ENCODE data around the gene SEMA6A.

Gene SEMA6A

DNA sequence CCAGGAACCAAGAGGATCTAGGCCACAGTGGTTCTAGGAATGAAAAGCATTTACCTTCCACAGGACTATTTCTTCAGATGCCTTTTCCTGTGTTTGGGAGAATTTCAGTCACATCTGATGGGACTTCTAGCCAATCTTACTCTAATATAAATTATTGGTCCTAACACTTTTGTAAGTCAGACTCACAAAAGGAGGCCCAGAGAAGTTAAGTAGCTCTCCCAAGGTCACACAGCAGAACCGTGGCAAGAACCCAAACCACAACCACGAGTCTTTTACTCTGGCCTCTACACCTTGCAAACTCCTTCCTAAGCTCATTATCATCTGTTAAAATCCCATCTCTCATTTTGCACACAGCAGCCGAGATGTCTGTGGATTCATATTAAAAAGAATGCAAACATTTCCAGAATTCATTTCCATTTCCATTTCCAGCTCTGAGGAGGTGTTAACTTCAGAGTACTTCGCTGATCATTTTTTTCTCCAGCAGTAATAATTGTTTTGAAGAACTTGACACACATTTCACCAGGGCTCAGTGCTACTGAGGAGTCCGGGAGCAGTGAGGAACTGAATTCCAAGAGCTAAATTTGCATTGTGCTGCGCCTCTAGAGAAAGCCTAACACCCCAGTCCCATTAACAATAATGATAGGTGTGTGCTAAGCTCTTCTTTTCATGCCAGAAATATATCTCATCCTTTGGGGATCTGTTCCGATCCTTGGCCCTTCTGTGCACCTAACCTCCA is 168.1 kb downstream of the SEMA6A start:
- no peak for DNase-seq (ENCODE audit: low read depth)

DNA sequence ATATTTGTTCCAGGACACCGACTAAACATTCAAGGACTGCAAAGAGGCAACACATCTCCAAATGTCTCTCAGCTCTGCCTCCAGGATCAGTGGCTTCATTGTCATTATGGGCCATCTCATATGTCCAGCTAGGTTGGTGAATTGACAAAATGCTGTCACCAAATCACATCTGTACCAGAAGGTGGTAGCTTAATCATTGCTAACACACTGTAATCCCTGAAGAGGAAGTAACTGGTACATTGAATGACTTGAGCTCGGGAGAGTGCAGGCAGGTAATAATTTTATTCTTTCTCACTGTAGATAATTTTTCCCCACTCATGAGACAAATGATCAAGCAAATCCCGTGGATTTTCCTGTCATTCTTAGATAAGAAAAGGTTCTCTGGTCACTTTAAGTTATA is 169.8 kb downstream of the SEMA6A start:
- no peak for DNase-seq (ENCODE audit: low read depth)

DNA sequence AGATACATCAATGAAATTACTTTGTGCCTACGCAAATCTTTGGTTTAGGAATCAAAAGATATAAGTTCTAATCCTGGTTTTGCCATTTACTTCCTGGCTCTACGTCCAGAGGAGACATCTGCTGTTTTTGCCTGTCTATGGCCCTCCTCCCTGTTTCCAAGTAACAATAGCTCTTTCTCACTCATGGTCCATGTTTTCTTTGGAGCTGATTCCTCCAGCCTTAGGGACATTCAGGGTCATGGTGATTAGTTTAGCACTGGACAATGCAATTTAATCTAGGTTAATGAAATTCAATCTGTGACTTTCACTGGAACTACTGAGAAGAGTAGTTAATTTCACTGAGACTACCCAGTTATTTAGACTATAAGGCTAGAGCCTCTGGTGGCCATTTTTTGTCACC is 170.6 kb downstream of the SEMA6A start:
- DNase-seq (ENCODE audit: low read depth): no peak

DNA sequence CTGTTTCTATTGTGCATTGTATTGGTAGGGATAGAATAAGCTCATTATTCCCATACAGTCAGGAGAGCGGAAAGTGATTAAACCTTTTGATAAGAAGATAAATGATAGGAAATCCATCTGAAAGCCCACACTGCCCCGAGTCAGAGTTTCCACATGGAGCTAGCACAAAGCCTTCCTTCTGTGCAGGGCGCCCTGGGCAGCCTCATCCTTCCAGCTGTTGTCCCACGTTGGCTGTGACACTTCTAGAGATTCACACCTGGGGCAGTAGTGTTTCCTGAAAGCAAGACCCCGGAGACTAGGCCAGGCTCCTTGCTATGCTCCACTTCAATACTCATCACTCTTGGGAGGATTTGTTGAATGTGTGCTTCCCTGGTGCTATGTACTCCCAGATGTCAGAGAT is 172.4 kb downstream of the SEMA6A start:
- DNase-seq (ENCODE audit: low read depth): no peak

DNA sequence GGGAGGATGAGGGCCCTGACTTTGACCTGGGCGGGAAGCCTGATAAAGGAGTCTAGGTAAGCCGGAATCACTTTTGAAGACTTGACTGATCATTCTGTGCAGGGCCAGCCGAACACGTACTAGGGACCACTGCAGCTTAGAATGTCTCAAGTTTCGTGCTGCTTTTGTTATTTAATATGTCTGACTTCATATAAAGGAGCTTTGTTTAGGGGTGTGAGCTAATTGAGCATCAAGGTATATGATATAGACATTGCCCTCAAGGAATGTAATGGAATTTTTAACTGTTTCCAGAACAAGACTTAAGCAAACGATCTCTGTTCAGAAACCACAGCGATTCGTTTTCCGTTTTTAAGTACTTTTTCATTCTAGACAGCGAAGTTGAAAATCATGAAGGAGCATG is 173.0 kb downstream of the SEMA6A start:
- DNase-seq (ENCODE audit: low read depth): no peak

DNA sequence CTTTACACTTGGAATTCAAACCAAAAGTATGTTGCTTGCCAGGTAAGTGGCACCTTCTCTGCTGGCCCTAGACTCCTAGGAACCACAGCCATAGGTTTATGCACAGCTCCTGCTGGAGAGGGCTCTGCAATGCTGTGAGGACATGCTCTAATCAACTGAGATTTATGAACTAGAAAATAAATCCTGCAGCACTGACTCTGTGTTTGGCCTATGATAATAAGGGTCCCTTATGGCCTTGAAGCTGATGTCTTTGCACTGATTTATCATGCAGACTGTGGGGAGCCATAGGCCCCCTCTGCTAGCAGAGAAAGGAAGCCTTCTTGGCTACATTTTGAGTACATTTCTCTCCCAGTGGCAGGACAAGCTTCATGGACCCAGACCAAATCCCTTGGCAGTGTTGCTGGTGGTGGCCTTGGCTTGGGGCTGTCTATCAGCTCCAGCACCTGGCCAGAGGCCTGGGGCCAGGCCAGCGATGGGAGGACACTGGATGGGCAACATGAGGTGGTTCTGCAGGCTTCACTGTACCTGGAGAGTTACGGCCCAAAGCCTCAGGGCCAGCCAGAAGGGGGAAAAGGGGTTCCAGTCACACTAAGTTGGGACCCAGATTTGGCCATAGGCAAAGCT is 178.0 kb downstream of the SEMA6A start:
- no peak for DNase-seq (ENCODE audit: low read depth)

DNA sequence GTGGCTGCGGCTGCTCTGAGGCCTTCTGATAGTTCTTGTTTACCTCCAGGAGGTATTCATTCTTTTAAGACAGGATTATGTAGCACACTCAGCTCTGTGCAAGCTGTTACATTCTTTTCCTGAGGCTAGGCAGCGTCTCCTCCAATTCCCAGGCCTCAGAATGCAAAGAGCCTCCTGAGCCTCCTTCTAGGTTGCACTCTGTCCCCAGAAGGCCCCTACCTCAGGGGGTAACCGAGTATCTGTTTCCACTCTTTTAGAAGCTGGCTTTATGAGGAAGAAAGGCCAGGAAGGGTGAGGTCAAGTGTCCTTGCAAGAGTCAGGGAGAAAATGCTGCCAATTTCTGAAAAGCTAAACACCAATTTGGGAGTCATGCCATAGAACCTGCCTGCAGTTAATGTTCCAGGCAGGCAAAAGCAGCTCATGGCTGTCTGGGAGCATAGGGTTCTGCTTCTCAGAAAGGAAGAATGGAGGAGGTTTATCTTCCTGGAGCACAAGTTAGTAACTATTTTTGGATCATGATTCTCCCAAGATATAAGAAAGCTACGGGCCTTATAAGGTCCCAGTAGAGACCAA is 178.9 kb downstream of the SEMA6A start:
- no peak for DNase-seq (ENCODE audit: low read depth)

DNA sequence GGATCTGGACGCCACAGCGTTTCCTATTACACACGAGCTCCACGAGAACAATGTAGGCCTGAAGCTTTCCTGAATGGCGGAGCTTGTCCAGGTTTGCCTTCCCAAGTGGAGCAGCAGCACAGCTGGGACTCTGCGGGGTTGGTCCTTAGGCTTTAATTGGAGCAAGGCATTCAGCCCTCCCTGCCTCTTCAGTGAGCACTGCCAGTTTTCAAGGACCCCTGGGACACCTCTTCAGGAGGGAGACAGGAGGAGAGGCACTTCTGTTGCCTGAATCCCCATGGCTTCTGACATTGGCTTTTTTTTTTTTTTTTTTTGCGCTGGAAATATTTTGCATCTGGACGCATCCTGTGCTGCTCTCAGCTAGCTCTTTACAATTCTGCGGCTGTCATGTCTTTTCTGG is 179.4 kb downstream of the SEMA6A start:
- DNase-seq (ENCODE audit: low read depth): no peak

DNA sequence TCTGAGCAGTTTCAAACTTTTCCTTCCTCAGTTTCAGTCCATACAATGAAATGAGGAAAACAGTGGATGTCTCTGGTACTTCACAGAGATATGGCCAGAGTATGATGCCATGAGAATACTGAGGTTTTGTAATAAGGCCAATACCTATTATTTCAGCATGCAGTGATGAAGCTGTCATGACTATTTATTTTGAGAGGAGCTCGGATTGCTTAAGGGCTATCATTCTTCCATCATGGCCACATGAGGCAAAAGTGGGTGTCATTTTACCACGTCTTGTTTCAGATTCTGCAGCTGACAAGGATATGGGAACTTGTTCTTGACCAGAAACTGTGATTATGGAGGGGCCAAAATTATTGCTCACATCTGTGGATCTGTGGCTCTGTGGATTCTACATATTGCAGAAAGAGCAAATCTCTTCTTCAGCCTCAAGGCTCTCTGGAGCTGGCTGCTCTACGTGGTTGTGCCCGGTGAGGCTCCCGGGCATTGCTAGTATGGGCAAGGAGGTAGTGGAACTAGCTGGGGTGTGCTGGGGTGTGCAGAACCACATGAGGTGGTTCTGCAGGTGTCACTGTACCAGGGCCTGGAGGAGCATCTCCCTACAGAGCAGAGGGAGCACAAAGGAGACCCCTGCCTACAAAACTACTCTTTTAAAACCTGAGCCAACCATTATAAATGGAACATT is 180.3 kb downstream of the SEMA6A start:
- DNase-seq (ENCODE audit: low read depth): no peak

Measured in activated T-cell treated with anti-CD3 and anti-CD28 coated beads for 24 hours (primary cell).